ENCODE measurements around the gene PLD3. TPM values are rescaled to one million over a fixed set of nuclear protein-coding genes. Genes with fewer than 3 reads are reported as not detected.

Gene PLD3
- total RNA-seq, 1 experiment from 2014 or later, result 211 TPM

Other genes starting within 250 kb of the PLD3 start
- gene MAP3K10, start 157.3 kb upstream of the PLD3 start, total RNA-seq (2014; rRNA removed; shearing (Covaris generic)), result 5.0 and 13.4 TPM in 2 replicates
- not detected in 2 replicates for gene TTC9B, start 130.3 kb upstream of the PLD3 start, total RNA-seq (2014; rRNA removed; shearing (Covaris generic))
- not detected in 2 replicates for gene CCNP, start 122.0 kb upstream of the PLD3 start, total RNA-seq (2014; rRNA removed; shearing (Covaris generic))
- gene AKT2, start 63.4 kb upstream of the PLD3 start, total RNA-seq (2014; rRNA removed; shearing (Covaris generic)), result 73.0 and 98.3 TPM in 2 replicates
- 7.2 and 14.6 TPM in 2 replicates for gene C19orf47, start 298 bp upstream of the PLD3 start, total RNA-seq (2014; rRNA removed; shearing (Covaris generic))
- gene HIPK4, start 41.5 kb downstream of the PLD3 start, total RNA-seq (2014; rRNA removed; shearing (Covaris generic)), result 0.02 TPM in 1 of 2 replicates, not detected in the other
- 2.3 and 2.6 TPM in 2 replicates for gene PRX, start 64.7 kb downstream of the PLD3 start, total RNA-seq (2014; rRNA removed; shearing (Covaris generic))
- 20.0 and 22.0 TPM in 2 replicates for gene SERTAD1, start 77.3 kb downstream of the PLD3 start, total RNA-seq (2014; rRNA removed; shearing (Covaris generic))
- 15.9 and 19.8 TPM in 2 replicates for gene SERTAD3, start 95.6 kb downstream of the PLD3 start, total RNA-seq (2014; rRNA removed; shearing (Covaris generic))
- 109 and 135 TPM in 2 replicates for gene BLVRB, start 117.0 kb downstream of the PLD3 start, total RNA-seq (2014; rRNA removed; shearing (Covaris generic))
- 0.10 and 0.67 TPM in 2 replicates for gene SPTBN4, start 118.3 kb downstream of the PLD3 start, total RNA-seq (2014; rRNA removed; shearing (Covaris generic))
- gene SHKBP1, start 228.2 kb downstream of the PLD3 start, total RNA-seq (2014; rRNA removed; shearing (Covaris generic)), result 30.5 and 66.3 TPM in 2 replicates

Measured in M059J (cell line).